GM23338 (cell line): ENCODE data around the gene C9orf85.

Experiments used
- CREB1 ChIP-seq: fragments of 250-450 bp; sonication (Bioruptor Pico); IDR thresholded peaks from 2 replicates; pipeline ENCODE4 v1.5.0; 2020; ENCODE audit warnings: low read depth, mild to moderate bottlenecking, moderate library complexity
- EZH2 ChIP-seq: fragments of 200-600 bp; sonication (generic); IDR thresholded peaks from one replicate; pipeline ENCODE4 v1.8.0; 2017; ENCODE audit warnings: antibody characterized with exemption, mild to moderate bottlenecking, low read depth; ENCODE audit not compliant: unreplicated experiment
- EZH2phosphoT487 ChIP-seq: fragments of 200-600 bp; sonication (generic); IDR thresholded peaks from one replicate; pipeline ENCODE4 v1.8.1; 2018; ENCODE audit warnings: antibody characterized with exemption; ENCODE audit not compliant: unreplicated experiment
- POLR2AphosphoS5 ChIP-seq: IDR thresholded peaks from 2 replicates; pipeline ENCODE4 v1.6.1; 2016; ENCODE audit warnings: antibody characterized with exemption, low read depth
- ZNF114 ChIP-seq: fragments of 250-450 bp; sonication (Bioruptor Pico); IDR thresholded peaks from 2 replicates; pipeline ENCODE4 v1.5.0; 2020; ENCODE audit warnings: mild to moderate bottlenecking, moderate library complexity
- ZNF331 ChIP-seq: fragments of 250-450 bp; sonication (Bioruptor Pico); IDR thresholded peaks from 2 replicates; pipeline ENCODE4 v1.5.0; 2020; ENCODE audit warnings: low read depth, mild to moderate bottlenecking, moderate library complexity
- TF ChIP-seq, protein P1 (sequence below), 2 experiments: fragments of 200-600 bp in 1 of 2; sonication (generic) in 1 of 2; conservative IDR thresholded peaks; 2 replicates each; pipeline versions ENCODE4 v1.5.1 to v1.6.1; 2016 to 2017; ENCODE audit warnings: antibody characterized with exemption in 2 of 2, low read depth in 2 of 2, mild to moderate bottlenecking in 2 of 2, moderate library complexity in 1 of 2
- TF ChIP-seq, protein P2 (sequence below): IDR thresholded peaks from one replicate; pipeline ENCODE4 v1.6.1; 2018; ENCODE audit warnings: antibody characterized with exemption; ENCODE audit not compliant: unreplicated experiment

DNA sequence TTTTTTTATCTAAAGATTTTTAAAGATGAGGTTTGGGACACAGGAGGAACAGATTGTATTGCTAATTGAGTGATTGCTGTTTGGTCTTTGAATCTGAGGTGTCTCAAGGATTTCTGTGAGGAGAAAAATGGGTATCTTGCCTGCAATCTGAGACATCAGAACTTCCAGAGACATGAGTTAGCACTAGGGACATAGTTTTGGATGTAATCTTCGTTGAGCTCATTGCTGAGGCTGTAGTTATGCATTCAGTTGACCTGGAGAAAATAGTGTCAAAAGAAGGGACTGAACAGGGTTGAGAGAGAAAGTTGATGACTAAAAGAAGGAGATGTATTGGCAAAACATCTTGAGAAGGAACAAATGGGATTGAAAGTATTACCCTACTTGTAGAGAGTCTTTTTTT, 24.6 kb downstream of the C9orf85 start:
- TF ChIP-seq CREB1 (CRISPR knock-in tag) = no peak
- TF ChIP-seq EZH2 = no peak
- TF ChIP-seq, protein P1, sequence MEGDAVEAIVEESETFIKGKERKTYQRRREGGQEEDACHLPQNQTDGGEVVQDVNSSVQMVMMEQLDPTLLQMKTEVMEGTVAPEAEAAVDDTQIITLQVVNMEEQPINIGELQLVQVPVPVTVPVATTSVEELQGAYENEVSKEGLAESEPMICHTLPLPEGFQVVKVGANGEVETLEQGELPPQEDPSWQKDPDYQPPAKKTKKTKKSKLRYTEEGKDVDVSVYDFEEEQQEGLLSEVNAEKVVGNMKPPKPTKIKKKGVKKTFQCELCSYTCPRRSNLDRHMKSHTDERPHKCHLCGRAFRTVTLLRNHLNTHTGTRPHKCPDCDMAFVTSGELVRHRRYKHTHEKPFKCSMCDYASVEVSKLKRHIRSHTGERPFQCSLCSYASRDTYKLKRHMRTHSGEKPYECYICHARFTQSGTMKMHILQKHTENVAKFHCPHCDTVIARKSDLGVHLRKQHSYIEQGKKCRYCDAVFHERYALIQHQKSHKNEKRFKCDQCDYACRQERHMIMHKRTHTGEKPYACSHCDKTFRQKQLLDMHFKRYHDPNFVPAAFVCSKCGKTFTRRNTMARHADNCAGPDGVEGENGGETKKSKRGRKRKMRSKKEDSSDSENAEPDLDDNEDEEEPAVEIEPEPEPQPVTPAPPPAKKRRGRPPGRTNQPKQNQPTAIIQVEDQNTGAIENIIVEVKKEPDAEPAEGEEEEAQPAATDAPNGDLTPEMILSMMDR (conservative IDR thresholded peaks at IDR 0.05; ENCODE audit: low read depth in 2 of 2) = no peak
- TF ChIP-seq, protein P2, sequence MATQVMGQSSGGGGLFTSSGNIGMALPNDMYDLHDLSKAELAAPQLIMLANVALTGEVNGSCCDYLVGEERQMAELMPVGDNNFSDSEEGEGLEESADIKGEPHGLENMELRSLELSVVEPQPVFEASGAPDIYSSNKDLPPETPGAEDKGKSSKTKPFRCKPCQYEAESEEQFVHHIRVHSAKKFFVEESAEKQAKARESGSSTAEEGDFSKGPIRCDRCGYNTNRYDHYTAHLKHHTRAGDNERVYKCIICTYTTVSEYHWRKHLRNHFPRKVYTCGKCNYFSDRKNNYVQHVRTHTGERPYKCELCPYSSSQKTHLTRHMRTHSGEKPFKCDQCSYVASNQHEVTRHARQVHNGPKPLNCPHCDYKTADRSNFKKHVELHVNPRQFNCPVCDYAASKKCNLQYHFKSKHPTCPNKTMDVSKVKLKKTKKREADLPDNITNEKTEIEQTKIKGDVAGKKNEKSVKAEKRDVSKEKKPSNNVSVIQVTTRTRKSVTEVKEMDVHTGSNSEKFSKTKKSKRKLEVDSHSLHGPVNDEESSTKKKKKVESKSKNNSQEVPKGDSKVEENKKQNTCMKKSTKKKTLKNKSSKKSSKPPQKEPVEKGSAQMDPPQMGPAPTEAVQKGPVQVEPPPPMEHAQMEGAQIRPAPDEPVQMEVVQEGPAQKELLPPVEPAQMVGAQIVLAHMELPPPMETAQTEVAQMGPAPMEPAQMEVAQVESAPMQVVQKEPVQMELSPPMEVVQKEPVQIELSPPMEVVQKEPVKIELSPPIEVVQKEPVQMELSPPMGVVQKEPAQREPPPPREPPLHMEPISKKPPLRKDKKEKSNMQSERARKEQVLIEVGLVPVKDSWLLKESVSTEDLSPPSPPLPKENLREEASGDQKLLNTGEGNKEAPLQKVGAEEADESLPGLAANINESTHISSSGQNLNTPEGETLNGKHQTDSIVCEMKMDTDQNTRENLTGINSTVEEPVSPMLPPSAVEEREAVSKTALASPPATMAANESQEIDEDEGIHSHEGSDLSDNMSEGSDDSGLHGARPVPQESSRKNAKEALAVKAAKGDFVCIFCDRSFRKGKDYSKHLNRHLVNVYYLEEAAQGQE = no peak
- TF ChIP-seq POLR2AphosphoS5 = no peak
- TF ChIP-seq ZNF114 (CRISPR knock-in tag) = no peak
- no peak for TF ChIP-seq EZH2phosphoT487
- no peak for TF ChIP-seq ZNF331
